ENCODE results near the gene ST6GALNAC1.

DNA sequence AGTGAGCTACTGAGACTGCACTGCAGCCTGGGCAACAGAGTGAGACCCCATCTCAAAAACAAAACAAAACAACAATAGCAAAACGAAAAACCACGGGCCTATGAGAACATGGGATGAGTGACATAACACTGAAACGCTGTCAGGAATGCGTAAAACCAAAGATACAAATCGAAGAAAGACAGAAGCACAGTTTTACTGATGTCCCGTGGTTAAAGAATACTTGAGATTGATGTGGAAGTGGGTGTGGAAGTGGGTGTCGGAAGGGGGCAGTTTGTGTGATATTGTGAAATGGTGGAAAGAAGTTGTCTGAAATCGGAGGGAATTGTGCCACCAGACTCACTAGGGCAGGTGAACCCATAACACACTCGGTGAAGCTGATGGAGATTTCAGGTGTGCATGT lies 67.4 kb downstream of the ST6GALNAC1 start:
- TF ChIP-seq GATA2 (IDR thresholded peaks at IDR 0.05; ENCODE audit: low read depth, low read length), result no peak
- TF ChIP-seq GATA3 (IDR thresholded peaks at IDR 0.05; ENCODE audit: low read depth, low read length), result no peak
